SK-N-SH treated with all-trans-retinoic acid at 6 μM for 48 hours (cell line): ENCODE data around the gene ARPC2.

Experiments used
- ARNTL ChIP-seq: fragments of 450-650 bp; formaldehyde crosslinking; IDR thresholded peaks from 2 replicates; pipeline ENCODE4 v1.5.0; 2020; ENCODE audit warnings: low read depth, mild to moderate bottlenecking, moderate library complexity, borderline replicate concordance
- CREB5 ChIP-seq: fragments of 250-450 bp; sonication (Bioruptor Pico); IDR thresholded peaks from 2 replicates; pipeline ENCODE4 v1.5.1; 2020; ENCODE audit warnings: low read depth, mild to moderate bottlenecking, moderate library complexity
- GLIS3 ChIP-seq: fragments of 250-450 bp; sonication (Bioruptor Pico); IDR thresholded peaks from 2 replicates; pipeline ENCODE4 v1.5.0; 2020; ENCODE audit warnings: mild to moderate bottlenecking, moderate library complexity
- TCF4 ChIP-seq: fragments of 250-450 bp; sonication (Bioruptor Pico); IDR thresholded peaks from 2 replicates; pipeline ENCODE4 v1.8.0; 2021; ENCODE audit warnings: mild to moderate bottlenecking, moderate library complexity, borderline replicate concordance
- TF ChIP-seq, protein P1 (sequence below): fragments of 250-450 bp; sonication (Bioruptor Pico); IDR thresholded peaks from 2 replicates; pipeline ENCODE4 v1.8.0; 2020; ENCODE audit warnings: mild to moderate bottlenecking, moderate library complexity, borderline replicate concordance

DNA sequence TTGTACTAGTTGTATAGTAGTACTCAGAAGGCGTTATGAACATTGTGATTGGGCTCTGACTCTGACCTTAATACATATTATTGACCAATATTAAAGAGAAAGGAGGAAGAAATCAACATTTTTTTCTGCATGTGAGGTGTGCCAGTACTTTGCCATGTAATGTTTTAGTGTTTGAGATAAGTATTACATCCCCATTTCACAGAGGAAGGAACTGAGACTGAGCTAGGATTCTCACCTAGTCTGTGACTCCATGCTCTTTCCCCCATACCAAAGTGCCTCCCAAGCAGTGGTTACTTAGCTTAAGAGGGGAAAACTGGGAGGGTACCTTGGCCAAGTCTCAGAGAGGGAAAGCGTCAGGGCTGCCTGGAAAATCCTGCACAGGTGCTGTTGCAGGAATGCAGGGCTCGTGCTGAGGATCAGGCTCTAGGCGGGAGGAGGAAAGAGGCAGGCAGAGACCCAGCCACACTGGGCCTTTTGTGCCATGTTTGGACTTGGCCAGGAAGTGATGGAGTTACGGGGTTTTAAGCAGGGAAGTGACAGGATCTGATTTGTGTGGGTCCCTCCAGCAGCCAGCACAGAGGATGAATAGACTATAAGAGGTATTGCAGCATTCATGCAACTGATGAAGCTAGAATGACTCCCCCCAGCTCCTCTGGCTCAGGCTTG lies 55.0 kb downstream of the ARPC2 start:
- no peak for TF ChIP-seq GLIS3 (CRISPR knock-in tag)
- TF ChIP-seq CREB5 (CRISPR knock-in tag) = no peak
- no peak for TF ChIP-seq TCF4 (CRISPR knock-in tag)
- TF ChIP-seq ARNTL (CRISPR knock-in tag) = no peak
- TF ChIP-seq, protein P1, sequence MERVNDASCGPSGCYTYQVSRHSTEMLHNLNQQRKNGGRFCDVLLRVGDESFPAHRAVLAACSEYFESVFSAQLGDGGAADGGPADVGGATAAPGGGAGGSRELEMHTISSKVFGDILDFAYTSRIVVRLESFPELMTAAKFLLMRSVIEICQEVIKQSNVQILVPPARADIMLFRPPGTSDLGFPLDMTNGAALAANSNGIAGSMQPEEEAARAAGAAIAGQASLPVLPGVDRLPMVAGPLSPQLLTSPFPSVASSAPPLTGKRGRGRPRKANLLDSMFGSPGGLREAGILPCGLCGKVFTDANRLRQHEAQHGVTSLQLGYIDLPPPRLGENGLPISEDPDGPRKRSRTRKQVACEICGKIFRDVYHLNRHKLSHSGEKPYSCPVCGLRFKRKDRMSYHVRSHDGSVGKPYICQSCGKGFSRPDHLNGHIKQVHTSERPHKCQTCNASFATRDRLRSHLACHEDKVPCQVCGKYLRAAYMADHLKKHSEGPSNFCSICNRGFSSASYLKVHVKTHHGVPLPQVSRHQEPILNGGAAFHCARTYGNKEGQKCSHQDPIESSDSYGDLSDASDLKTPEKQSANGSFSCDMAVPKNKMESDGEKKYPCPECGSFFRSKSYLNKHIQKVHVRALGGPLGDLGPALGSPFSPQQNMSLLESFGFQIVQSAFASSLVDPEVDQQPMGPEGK (CRISPR knock-in tag) = no peak
